ENCODE results near the gene LMBR1L.

Gene LMBR1L

GRCh38 chr12:49055978-49056754, 54.5 kb downstream of the LMBR1L start (continued):
- no peak for TF ChIP-seq ZNF398 (tag by site-specific recombination; IDR thresholded peaks at IDR 0.05)
- TF ChIP-seq ZNF626 (tag by site-specific recombination; IDR thresholded peaks at IDR 0.05) = no peak
- TF ChIP-seq ZNF18 (tag by site-specific recombination; IDR thresholded peaks at IDR 0.05) = no peak
- no peak for TF ChIP-seq ZNF426 (tag by site-specific recombination; IDR thresholded peaks at IDR 0.05)
- TF ChIP-seq ZNF621 (tag by site-specific recombination; IDR thresholded peaks at IDR 0.05) = no peak
- no peak for TF ChIP-seq ZNF26 (tag by site-specific recombination; IDR thresholded peaks at IDR 0.05)
- no peak for TF ChIP-seq ZNF830 (tag by site-specific recombination; IDR thresholded peaks at IDR 0.05; ENCODE audit: low read depth)
- TF ChIP-seq ZNF112 (tag by site-specific recombination; IDR thresholded peaks at IDR 0.05) = no peak
- TF ChIP-seq ZNF449 (tag by site-specific recombination; IDR thresholded peaks at IDR 0.05) = no peak
- no peak for TF ChIP-seq ZNF140 (tag by site-specific recombination; IDR thresholded peaks at IDR 0.05)
- TF ChIP-seq ZBTB11 (tag by site-specific recombination; conservative IDR thresholded peaks at IDR 0.05; ENCODE audit: low read depth) = peak; percentile 94

GRCh38 chr12:49055092-49055491, 55.6 kb downstream of the LMBR1L start:
- H3K4me1 ChIP-seq (ENCODE audit: control insufficient read depth, insufficient read depth, low read length) = peaks cover 11% of the 10 kb centered on the region
- POLR2A ChIA-PET = interaction anchor here (0.5 kb wide), 1 partner anchor 132 kb away, joined by 7 read pairs; no protein-coding TSS in a partner anchor
- H3K9me3 ChIP-seq (ENCODE audit: control insufficient read depth, insufficient read depth, low read depth, low read length) = no peaks in the 10 kb centered on the region
- H3K4me3 ChIP-seq (ENCODE audit: low read depth, low read length) = no peak overlapping the region
- CTCF ChIA-PET = interaction anchor here (0.7 to 2.4 kb wide), 8 partner anchors 9 to 116 kb away, joined by 3 to 18 read pairs (median 4); no protein-coding TSS in a partner anchor
- H3K36me3 ChIP-seq (ENCODE audit: control insufficient read depth in 2 of 2, insufficient read depth in 1 of 2, low read length in 2 of 2) = peaks cover 32 to 58% of the 10 kb centered on the region in 2 experiments
- no peak overlapping the region for H3K27ac ChIP-seq (ENCODE audit: extremely low read depth, low read depth, low read length)
- TF ChIP-seq ZBTB44 (tag by site-specific recombination; IDR thresholded peaks at IDR 0.05) (no peak), HOXD13 (CRISPR knock-in tag; IDR thresholded peaks at IDR 0.05; ENCODE audit: borderline replicate concordance) (no peak), ZNF214 (tag by site-specific recombination; IDR thresholded peaks at IDR 0.05; ENCODE audit: borderline replicate concordance) (no peak), OSR2 (tag by site-specific recombination; IDR thresholded peaks at IDR 0.05) (no peak), ZNF362 (tag by site-specific recombination; IDR thresholded peaks at IDR 0.05) (no peak), ZNF354C (tag by site-specific recombination; IDR thresholded peaks at IDR 0.05; ENCODE audit: borderline replicate concordance, low read depth) (no peak), CTCF (tag by site-specific recombination; IDR thresholded peaks at IDR 0.05) (no peak), KLF10 (tag by site-specific recombination; IDR thresholded peaks at IDR 0.05) (no peak), KLF1 (tag by site-specific recombination; IDR thresholded peaks at IDR 0.05) (no peak)
